CD4-positive, CD25-positive, alpha-beta regulatory T cell (primary cell): ENCODE results near the gene SYNGR1. TPM values are rescaled to one million over a fixed set of nuclear protein-coding genes. Genes with fewer than 3 reads are reported as not detected.

Experiments used
- ATAC-seq, 2 donors: fragments of 150-1000 bp; cut with Tn5 transposase; one replicate each; pipeline ENCODE4 v1.10.0; 2021; ENCODE audit warnings: low read depth in 2 of 2, moderate number of reproducible peaks in 2 of 2, moderate library complexity in 1 of 2
- DNase-seq, 3 donors: peaks; one replicate each; pipeline versions ENCODE4 v3.0.0 to v3.0.0-alpha.2; 2012 to 2022; ENCODE audit warnings: mixed read lengths in 1 of 3
- H3K27ac ChIP-seq: one replicate; pipeline ENCODE4 v1.7.0; 2013; ENCODE audit warnings: mild to moderate bottlenecking, low read length; ENCODE audit not compliant: insufficient read depth, poor library complexity, severe bottlenecking
- H3K27me3 ChIP-seq: one replicate; pipeline ENCODE4 v1.7.0; 2013; ENCODE audit warnings: low read length; ENCODE audit not compliant: control insufficient read depth, insufficient read depth
- H3K36me3 ChIP-seq: one replicate; pipeline ENCODE4 v1.7.0; 2013; ENCODE audit warnings: mild to moderate bottlenecking, low read length, moderate library complexity; ENCODE audit not compliant: control insufficient read depth, insufficient read depth
- H3K4me1 ChIP-seq: 2 replicates; pipeline ENCODE4 v1.7.0; 2013; ENCODE audit warnings: mild to moderate bottlenecking, low read length; ENCODE audit not compliant: insufficient read depth, control insufficient read depth, poor library complexity, severe bottlenecking
- H3K4me3 ChIP-seq: one replicate; pipeline ENCODE4 v1.7.0; 2013; ENCODE audit warnings: low read depth, mild to moderate bottlenecking, low read length, moderate library complexity
- H3K9me3 ChIP-seq, 2 experiments: 1 replicate in 1 of 2; 2 replicates in 1 of 2; pipeline ENCODE4 v1.7.0; 2013; ENCODE audit warnings: low read length in 2 of 2, mild to moderate bottlenecking in 1 of 2, moderate library complexity in 1 of 2; ENCODE audit not compliant: control insufficient read depth in 2 of 2
- H3K27ac Mint-ChIP-seq, 3 donors: one replicate each; pipeline ENCODE4 v1.8.0; 2020 to 2022; ENCODE audit warnings: mild to moderate bottlenecking in 3 of 3, mixed read lengths in 3 of 3, moderate library complexity in 2 of 3
- H3K27me3 Mint-ChIP-seq: one replicate; pipeline ENCODE4 v1.8.0; 2022; ENCODE audit warnings: mild to moderate bottlenecking, mixed read lengths
- H3K36me3 Mint-ChIP-seq: one replicate; pipeline ENCODE4 v1.8.0; 2020; ENCODE audit warnings: mixed read lengths
- H3K4me1 Mint-ChIP-seq, 4 donors: one replicate each; pipeline ENCODE4 v1.8.0; 2020 to 2022; ENCODE audit warnings: mixed read lengths in 4 of 4, mild to moderate bottlenecking in 1 of 4
- H3K4me3 Mint-ChIP-seq, 4 donors: one replicate each; pipeline ENCODE4 v1.8.0; 2020 to 2022; ENCODE audit warnings: mild to moderate bottlenecking in 4 of 4, mixed read lengths in 4 of 4, moderate library complexity in 3 of 4
- H3K9me3 Mint-ChIP-seq, 7 donors: one replicate each; pipeline ENCODE4 v1.8.0; 2020 to 2022; ENCODE audit warnings: mixed read lengths in 7 of 7, mild to moderate bottlenecking in 3 of 7, moderate library complexity in 2 of 7
- polyA plus RNA-seq, 4 donors: library from polyadenylated mRNA; unstranded; fragments of 300-500 nt; fragmentation: Illumina TruSeq; gene quantifications; one replicate each; pipeline ENCODE4 v1.2.3, GENCODE V29; 2021
- total RNA-seq: library from RNA; stranded (reverse); gene quantifications from one replicate; pipeline ENCODE4 v1.2.3, GENCODE V29; 2022

Gene SYNGR1
- total and polyA plus RNA-seq, 5 donors from 2014 or later, result 0.22 to 1.1 (median 0.59) TPM

GRCh38 chr22:39313258-39314001 is 36.4 kb upstream of the SYNGR1 start:
- no peaks in the 10 kb centered on the region for H3K27me3 ChIP-seq
- H3K27ac ChIP-seq, result no peak overlapping the region
- H3K36me3 ChIP-seq, result peaks cover 67% of the 10 kb centered on the region
- Mint-ChIP-seq H3K9me3 (peaks cover 0 to 2% (median 0%) of the 10 kb centered on the region in 7 donors), H3K4me3 (peak overlapping the region in 1 of 4 donors; percentile 22), H3K27ac (no peak overlapping the region), H3K27me3 (no peaks in the 10 kb centered on the region), H3K36me3 (peaks cover 35% of the 10 kb centered on the region), H3K4me1 (peaks cover 7 to 66% (median 30%) of the 10 kb centered on the region in 4 donors)
- ATAC-seq, result no peak
- no peak overlapping the region for H3K4me3 ChIP-seq
- no peak for DNase-seq
- no peaks in the 10 kb centered on the region for H3K9me3 ChIP-seq
- H3K4me1 ChIP-seq, result peaks cover 30% of the 10 kb centered on the region

GRCh38 chr22:39314251-39314971 is 35.4 kb upstream of the SYNGR1 start:
- Histone ChIP-seq H3K27ac (no peak overlapping the region), H3K27me3 (no peaks in the 10 kb centered on the region), H3K36me3 (peaks cover 67% of the 10 kb centered on the region), H3K4me1 (peaks cover 35% of the 10 kb centered on the region), H3K9me3 (no peaks in the 10 kb centered on the region), H3K4me3 (no peak overlapping the region)
- Mint-ChIP-seq H3K27ac (peak overlapping the region in 1 of 3 donors; percentile 46), H3K4me3 (peak overlapping the region in 1 of 4 donors; percentile 22), H3K36me3 (peaks cover 40% of the 10 kb centered on the region), H3K9me3 (peaks cover 0 to 2% (median 0%) of the 10 kb centered on the region in 7 donors), H3K27me3 (peaks cover 4% of the 10 kb centered on the region), H3K4me1 (peaks cover 12 to 67% (median 35%) of the 10 kb centered on the region in 4 donors)
- no peak for DNase-seq
- no peak for ATAC-seq

- DNase-seq (no peak), ATAC-seq (no peak)
- Histone ChIP-seq H3K4me1 (peaks cover 40% of the 10 kb centered on the region), H3K36me3 (peaks cover 67% of the 10 kb centered on the region), H3K9me3 (no peaks in the 10 kb centered on the region), H3K27ac (peak overlapping the region; percentile 67), H3K4me3 (peak overlapping the region; percentile 19), H3K27me3 (no peaks in the 10 kb centered on the region)
- Mint-ChIP-seq H3K36me3 (peaks cover 41% of the 10 kb centered on the region), H3K27ac (no peak overlapping the region), H3K9me3 (no peaks in the 10 kb centered on the region), H3K4me3 (no peak overlapping the region), H3K4me1 (peaks cover 12 to 75% (median 37%) of the 10 kb centered on the region in 4 donors), H3K27me3 (peaks cover 9% of the 10 kb centered on the region)
Observed at GRCh38 chr22:39315389-39315788, 34.4 kb upstream of the SYNGR1 start.

GRCh38 chr22:39316440-39317083 is 33.2 kb upstream of the SYNGR1 start:
- ATAC-seq, result peak; percentile 41 to 50
- peak overlapping the region; percentile 67 for H3K27ac ChIP-seq
- peaks cover 9% of the 10 kb centered on the region for H3K27me3 Mint-ChIP-seq
- peaks cover 40% of the 10 kb centered on the region for H3K4me1 ChIP-seq
- H3K36me3 Mint-ChIP-seq, result peaks cover 41% of the 10 kb centered on the region
- peak overlapping the region; percentile 43 to 82 (median 80) for H3K27ac Mint-ChIP-seq
- peak overlapping the region; percentile 79 to 100 (median 97) for H3K4me3 Mint-ChIP-seq
- H3K36me3 ChIP-seq, result peaks cover 66% of the 10 kb centered on the region
- H3K4me3 ChIP-seq, result peak overlapping the region; percentile 83
- peak; percentile 63 to 85 (median 74) for DNase-seq
- H3K9me3 ChIP-seq, result no peaks in the 10 kb centered on the region
- no peaks in the 10 kb centered on the region for H3K9me3 Mint-ChIP-seq
- H3K4me1 Mint-ChIP-seq, result peaks cover 12 to 71% (median 38%) of the 10 kb centered on the region in 4 donors
- no peaks in the 10 kb centered on the region for H3K27me3 ChIP-seq

- ATAC-seq (no peak), DNase-seq (no peak)
- peak overlapping the region; percentile 83 for H3K4me3 ChIP-seq
- H3K9me3 Mint-ChIP-seq, result no peaks in the 10 kb centered on the region
- H3K36me3 ChIP-seq, result peaks cover 60% of the 10 kb centered on the region
- H3K4me3 Mint-ChIP-seq, result peak overlapping the region; percentile 94 to 100 (median 100)
- H3K27me3 Mint-ChIP-seq, result peaks cover 9% of the 10 kb centered on the region
- H3K27ac Mint-ChIP-seq, result peak overlapping the region; percentile 43 to 99 (median 80)
- H3K9me3 ChIP-seq, result no peaks in the 10 kb centered on the region
- peak overlapping the region; percentile 88 for H3K27ac ChIP-seq
- no peaks in the 10 kb centered on the region for H3K27me3 ChIP-seq
- H3K36me3 Mint-ChIP-seq, result peaks cover 41% of the 10 kb centered on the region
- H3K4me1 Mint-ChIP-seq, result peaks cover 12 to 69% (median 38%) of the 10 kb centered on the region in 4 donors
- peaks cover 40% of the 10 kb centered on the region for H3K4me1 ChIP-seq
Observed at GRCh38 chr22:39317084-39317774, 32.6 kb upstream of the SYNGR1 start.

GRCh38 chr22:39317775-39318506 is 31.9 kb upstream of the SYNGR1 start:
- Histone ChIP-seq H3K27me3 (no peaks in the 10 kb centered on the region), H3K4me3 (peak overlapping the region; percentile 83), H3K36me3 (peaks cover 53% of the 10 kb centered on the region), H3K9me3 (no peaks in the 10 kb centered on the region), H3K27ac (peak overlapping the region; percentile 88), H3K4me1 (peaks cover 40% of the 10 kb centered on the region)
- no peak for DNase-seq
- no peak for ATAC-seq
- Mint-ChIP-seq H3K9me3 (no peaks in the 10 kb centered on the region), H3K27me3 (peaks cover 9% of the 10 kb centered on the region), H3K36me3 (peaks cover 41% of the 10 kb centered on the region), H3K27ac (peak overlapping the region in 2 of 3 donors; percentile 99 to 100), H3K4me3 (peak overlapping the region; percentile 94 to 100 (median 100)), H3K4me1 (peaks cover 12 to 69% (median 38%) of the 10 kb centered on the region in 4 donors)
